Measurements from ENCODE around the gene OR4K1. TPM values are rescaled to one million over a fixed set of nuclear protein-coding genes. Genes with fewer than 3 reads are reported as not detected.

OR4K1 gene
- total RNA-seq (2013), result not detected
- polyA plus RNA-seq (not detected), polyA minus RNA-seq (not detected in 2 replicates), total RNA-seq (0 to 0.23 (median 0) reads per million in 11 experiments)

- Histone ChIP-seq H3K79me2 (ENCODE audit: insufficient read depth, low read length) (no peaks in the 10 kb centered on the region), H3K27me3 (ENCODE audit: control insufficient read depth in 2 of 2, insufficient read depth in 2 of 2, low read length in 2 of 2) (no peaks in the 10 kb centered on the region), H4K20me1 (ENCODE audit: insufficient read depth, low read length) (no peaks in the 10 kb centered on the region), H3K4me1 (ENCODE audit: control insufficient read depth in 1 of 2, insufficient read depth in 2 of 2, low read length in 2 of 2) (no peaks in the 10 kb centered on the region), H3K4me2 (replicated peaks; ENCODE audit: extremely low read depth, low read length, poor library complexity, severe bottlenecking) (no peak within 1 kb of the TSS), H3K4me3 (replicated peaks in 1 of 3; ENCODE audit: low read depth in 2 of 3, low read length in 3 of 3) (no peak within 1 kb of the TSS), H2AFZ (ENCODE audit: insufficient read depth, low read depth, low read length, poor library complexity, severe bottlenecking) (no peak within 1 kb of the TSS), H3K9ac (ENCODE audit: insufficient read depth, low read length, poor library complexity, severe bottlenecking) (no peak within 1 kb of the TSS), H3K9me3 (replicated peaks in 1 of 2; ENCODE audit: control insufficient read depth in 1 of 2, insufficient read depth in 1 of 2, low read length in 2 of 2) (no peaks in the 10 kb centered on the region), H3K36me3 (replicated peaks in 1 of 2; ENCODE audit: control insufficient read depth in 1 of 2, insufficient read depth in 2 of 2, low read length in 2 of 2) (no peaks in the 10 kb centered on the region), H3K27ac (ENCODE audit: low read depth in 1 of 2, low read length in 2 of 2) (no peak within 1 kb of the TSS)
- Mint-ChIP-seq H3K4me3 (no peak within 1 kb of the TSS), H3K9me3 (peaks cover 0 to 3% (median 0%) of the 10 kb centered on the region in 7 donors), H3K27ac (no peak within 1 kb of the TSS), H3K4me1 (no peaks in the 10 kb centered on the region), H3K27me3 (ENCODE audit: low read depth in 3 of 3) (peaks cover 0 to 2% (median 0%) of the 10 kb centered on the region in 3 donors), H3K36me3 (no peaks in the 10 kb centered on the region)
- no CpG with 5 or more reads among the region's 3 CpGs for WGBS (ENCODE audit: insufficient coverage)
- no peak for DNase-seq
- TF ChIP-seq, protein P1, sequence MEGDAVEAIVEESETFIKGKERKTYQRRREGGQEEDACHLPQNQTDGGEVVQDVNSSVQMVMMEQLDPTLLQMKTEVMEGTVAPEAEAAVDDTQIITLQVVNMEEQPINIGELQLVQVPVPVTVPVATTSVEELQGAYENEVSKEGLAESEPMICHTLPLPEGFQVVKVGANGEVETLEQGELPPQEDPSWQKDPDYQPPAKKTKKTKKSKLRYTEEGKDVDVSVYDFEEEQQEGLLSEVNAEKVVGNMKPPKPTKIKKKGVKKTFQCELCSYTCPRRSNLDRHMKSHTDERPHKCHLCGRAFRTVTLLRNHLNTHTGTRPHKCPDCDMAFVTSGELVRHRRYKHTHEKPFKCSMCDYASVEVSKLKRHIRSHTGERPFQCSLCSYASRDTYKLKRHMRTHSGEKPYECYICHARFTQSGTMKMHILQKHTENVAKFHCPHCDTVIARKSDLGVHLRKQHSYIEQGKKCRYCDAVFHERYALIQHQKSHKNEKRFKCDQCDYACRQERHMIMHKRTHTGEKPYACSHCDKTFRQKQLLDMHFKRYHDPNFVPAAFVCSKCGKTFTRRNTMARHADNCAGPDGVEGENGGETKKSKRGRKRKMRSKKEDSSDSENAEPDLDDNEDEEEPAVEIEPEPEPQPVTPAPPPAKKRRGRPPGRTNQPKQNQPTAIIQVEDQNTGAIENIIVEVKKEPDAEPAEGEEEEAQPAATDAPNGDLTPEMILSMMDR (IDR thresholded peaks at IDR 0.05), result no peak
- intact Hi-C loops (cut with micrococcal nuclease), result no loop called here
These were observed at the start of gene OR4K1 for GRCh38 chr14:19930617-19931016. TSS of gene OR4K1 (plus strand) at chr14:19930917. CDS start at chr14:19935667, 4,750 bp downstream.

DNA sequence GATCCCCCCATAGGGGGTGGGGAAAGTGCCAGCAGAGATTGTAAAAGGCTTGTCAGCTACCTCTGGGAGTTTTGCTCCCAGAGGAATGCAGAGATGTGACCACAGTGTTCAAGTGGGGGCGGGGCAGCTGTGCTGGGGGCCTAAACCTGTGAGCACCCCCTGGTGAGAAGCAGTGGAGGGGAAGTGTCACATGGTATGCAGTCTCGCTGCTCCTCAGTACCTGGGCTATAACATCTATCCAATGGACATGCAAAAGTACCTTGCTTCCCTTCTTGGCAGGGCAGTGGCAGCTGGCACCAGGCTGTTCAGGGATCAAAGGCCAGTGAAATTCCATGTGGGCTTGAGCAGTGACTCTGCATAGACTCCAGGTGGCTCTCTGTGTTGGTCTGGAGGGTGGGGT, 35.4 kb upstream of the OR4K1 start:
- Histone ChIP-seq H3K27me3 (ENCODE audit: control insufficient read depth in 2 of 2, insufficient read depth in 2 of 2, low read length in 2 of 2) (no peaks in the 10 kb centered on the region), H3K27ac (ENCODE audit: low read depth in 1 of 2, low read length in 2 of 2) (no peak overlapping the region), H3K4me2 (replicated peaks; ENCODE audit: extremely low read depth, low read length, poor library complexity, severe bottlenecking) (no peak overlapping the region), H3K36me3 (replicated peaks in 1 of 2; ENCODE audit: control insufficient read depth in 1 of 2, insufficient read depth in 2 of 2, low read length in 2 of 2) (no peaks in the 10 kb centered on the region), H3K4me3 (replicated peaks in 1 of 3; ENCODE audit: low read depth in 2 of 3, low read length in 3 of 3) (no peak overlapping the region), H3K9me3 (replicated peaks in 1 of 2; ENCODE audit: control insufficient read depth in 1 of 2, insufficient read depth in 1 of 2, low read length in 2 of 2) (peaks cover 41 to 59% of the 10 kb centered on the region in 2 donors), H2AFZ (ENCODE audit: insufficient read depth, low read depth, low read length, poor library complexity, severe bottlenecking) (no peak overlapping the region), H4K20me1 (ENCODE audit: insufficient read depth, low read length) (no peaks in the 10 kb centered on the region), H3K4me1 (ENCODE audit: control insufficient read depth in 1 of 2, insufficient read depth in 2 of 2, low read length in 2 of 2) (no peaks in the 10 kb centered on the region), H3K9ac (ENCODE audit: insufficient read depth, low read length, poor library complexity, severe bottlenecking) (no peak overlapping the region), H3K79me2 (ENCODE audit: insufficient read depth, low read length) (no peaks in the 10 kb centered on the region)
- H3K27me3 Mint-ChIP-seq (ENCODE audit: low read depth in 3 of 3), result peaks cover 0 to 1% (median 0%) of the 10 kb centered on the region in 3 donors
- DNase-seq, result no peak
- no peak overlapping the region for H3K4me3 Mint-ChIP-seq
- no peaks in the 10 kb centered on the region for H3K4me1 Mint-ChIP-seq
- intact Hi-C loops (cut with micrococcal nuclease), result no loop called here
- H3K36me3 Mint-ChIP-seq, result no peaks in the 10 kb centered on the region
- TF ChIP-seq, protein P1 (IDR thresholded peaks at IDR 0.05), result no peak
- H3K27ac Mint-ChIP-seq, result no peak overlapping the region
- 44% methylated on average over 2 of the region's 2 CpGs for WGBS (ENCODE audit: insufficient coverage)
- peaks cover 16 to 44% (median 30%) of the 10 kb centered on the region in 7 donors for H3K9me3 Mint-ChIP-seq

Data from CD14-positive monocyte (primary cell).